Measurements from ENCODE around the gene FRS2. TPM values are rescaled to one million over a fixed set of nuclear protein-coding genes. Genes with fewer than 3 reads are reported as not detected.

The FRS2 gene
- total and polyA plus RNA-seq, 9 donors = 15.5 to 64.2 (median 43.2) TPM

DNA sequence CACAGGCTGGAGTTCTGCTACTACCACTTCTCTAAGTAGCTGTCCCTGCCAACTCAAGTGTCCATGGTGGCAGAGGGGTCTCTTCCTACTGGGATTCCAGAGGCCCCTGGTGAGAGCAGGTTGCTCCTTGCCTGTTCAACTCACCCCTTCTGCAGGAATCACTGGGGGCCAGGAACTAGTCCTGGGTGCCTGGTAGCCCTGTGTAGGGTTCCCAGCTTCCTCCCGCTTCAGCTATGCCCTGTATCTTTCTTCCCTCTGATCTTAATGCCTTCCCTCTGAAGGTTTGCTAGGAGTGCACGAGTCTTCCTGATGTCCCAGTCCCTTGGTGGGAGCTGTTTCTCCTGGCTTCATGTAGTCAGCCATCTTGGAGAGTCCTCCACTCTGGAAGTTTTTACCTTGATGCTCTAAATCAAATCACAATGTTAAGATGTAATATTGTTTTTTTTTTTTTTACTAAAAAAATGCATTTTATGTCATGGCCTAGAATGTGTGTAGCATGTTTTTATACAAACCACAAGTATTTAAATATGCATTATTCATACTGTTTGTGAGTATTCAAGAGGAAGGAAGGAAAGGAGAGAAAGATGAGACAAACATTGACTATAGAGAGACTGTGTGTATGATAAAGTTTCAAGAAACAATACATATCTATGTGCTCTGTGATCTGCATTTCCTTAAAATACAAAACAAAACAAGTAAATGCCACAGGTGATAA is 54.7 kb downstream of the FRS2 start:
- H3K27me3 ChIP-seq = no peaks in the 10 kb centered on the region
- H3K27ac ChIP-seq = no peak overlapping the region
- intact Hi-C loops (cut with DNase I) = loop anchor here in 1 of 4 donors (10.0 kb wide), 1 partner anchor 50 kb away; the partner anchor contains the start of gene FRS2
- H3K36me3 ChIP-seq = no peaks in the 10 kb centered on the region
- H3K4me1 ChIP-seq (ENCODE audit: insufficient read depth) = peaks cover 5% of the 10 kb centered on the region
- H3K4me3 ChIP-seq = no peak overlapping the region
- no peaks in the 10 kb centered on the region for H3K9me3 ChIP-seq
- WGBS, 3 donors = 83 to 88% (median 86%) methylated on average over 2 of the region's 2 CpGs
- no peak for TF ChIP-seq EP300 (IDR thresholded peaks at IDR 0.05)
- no peak for TF ChIP-seq POLR2A (IDR thresholded peaks at IDR 0.05)
- TF ChIP-seq, protein P1, sequence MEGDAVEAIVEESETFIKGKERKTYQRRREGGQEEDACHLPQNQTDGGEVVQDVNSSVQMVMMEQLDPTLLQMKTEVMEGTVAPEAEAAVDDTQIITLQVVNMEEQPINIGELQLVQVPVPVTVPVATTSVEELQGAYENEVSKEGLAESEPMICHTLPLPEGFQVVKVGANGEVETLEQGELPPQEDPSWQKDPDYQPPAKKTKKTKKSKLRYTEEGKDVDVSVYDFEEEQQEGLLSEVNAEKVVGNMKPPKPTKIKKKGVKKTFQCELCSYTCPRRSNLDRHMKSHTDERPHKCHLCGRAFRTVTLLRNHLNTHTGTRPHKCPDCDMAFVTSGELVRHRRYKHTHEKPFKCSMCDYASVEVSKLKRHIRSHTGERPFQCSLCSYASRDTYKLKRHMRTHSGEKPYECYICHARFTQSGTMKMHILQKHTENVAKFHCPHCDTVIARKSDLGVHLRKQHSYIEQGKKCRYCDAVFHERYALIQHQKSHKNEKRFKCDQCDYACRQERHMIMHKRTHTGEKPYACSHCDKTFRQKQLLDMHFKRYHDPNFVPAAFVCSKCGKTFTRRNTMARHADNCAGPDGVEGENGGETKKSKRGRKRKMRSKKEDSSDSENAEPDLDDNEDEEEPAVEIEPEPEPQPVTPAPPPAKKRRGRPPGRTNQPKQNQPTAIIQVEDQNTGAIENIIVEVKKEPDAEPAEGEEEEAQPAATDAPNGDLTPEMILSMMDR (IDR thresholded peaks at IDR 0.05) = no peak
- no peak for DNase-seq

DNA sequence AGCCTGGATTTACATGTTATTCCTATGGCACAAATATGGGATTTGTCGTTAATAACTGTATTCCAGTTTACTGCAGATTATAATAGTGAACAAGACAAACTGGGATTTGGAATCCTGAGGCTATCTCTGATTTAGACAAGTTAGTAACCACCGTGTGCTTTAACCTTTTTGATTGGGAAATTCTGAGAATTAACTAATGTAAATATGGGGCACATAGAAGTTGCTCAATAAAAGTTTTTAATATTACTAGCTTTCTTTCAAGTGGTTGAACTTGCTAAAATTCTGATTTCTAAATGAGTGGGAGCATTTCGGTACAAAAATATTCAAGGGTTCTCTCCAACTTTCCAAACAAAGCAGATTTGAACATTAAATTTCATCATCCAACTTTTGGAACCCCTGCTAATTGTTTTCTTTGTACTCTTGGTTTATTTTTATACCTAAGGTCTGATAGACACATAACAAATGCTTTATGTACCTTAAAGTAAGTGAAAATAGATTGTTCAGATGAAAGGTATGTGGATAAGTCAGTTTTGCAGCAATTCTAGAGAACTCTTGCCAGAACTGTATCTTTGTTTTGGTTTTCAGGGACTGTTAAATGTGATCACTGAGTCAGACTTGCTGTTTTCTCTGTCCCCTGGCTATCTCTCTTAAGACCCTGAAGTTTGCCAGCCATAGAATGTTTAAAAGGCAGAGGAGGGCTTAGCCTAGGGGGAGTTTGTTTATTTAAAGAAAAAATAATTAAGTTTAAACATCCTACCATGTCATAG is 57.5 kb downstream of the FRS2 start:
- DNase-seq = no peak
- intact Hi-C loops (cut with DNase I) = loop anchor here in 1 of 4 donors (10.0 kb wide), 1 partner anchor 53 kb away; the partner anchor contains the start of gene FRS2
- H3K36me3 ChIP-seq = no peaks in the 10 kb centered on the region
- H3K27ac ChIP-seq = peak overlapping the region in 1 of 2 donors; percentile 58
- no peaks in the 10 kb centered on the region for H3K27me3 ChIP-seq
- peaks cover 5% of the 10 kb centered on the region for H3K4me1 ChIP-seq (ENCODE audit: insufficient read depth)
- H3K9me3 ChIP-seq = no peaks in the 10 kb centered on the region
- no peak overlapping the region for H3K4me3 ChIP-seq
- no peak for TF ChIP-seq EP300 (IDR thresholded peaks at IDR 0.05)
- TF ChIP-seq POLR2A (IDR thresholded peaks at IDR 0.05) = no peak
- TF ChIP-seq, protein P1 (IDR thresholded peaks at IDR 0.05) = no peak
- WGBS, 3 donors = 34 to 43% (median 36%) methylated on average over 3 of the region's 3 CpGs

DNA sequence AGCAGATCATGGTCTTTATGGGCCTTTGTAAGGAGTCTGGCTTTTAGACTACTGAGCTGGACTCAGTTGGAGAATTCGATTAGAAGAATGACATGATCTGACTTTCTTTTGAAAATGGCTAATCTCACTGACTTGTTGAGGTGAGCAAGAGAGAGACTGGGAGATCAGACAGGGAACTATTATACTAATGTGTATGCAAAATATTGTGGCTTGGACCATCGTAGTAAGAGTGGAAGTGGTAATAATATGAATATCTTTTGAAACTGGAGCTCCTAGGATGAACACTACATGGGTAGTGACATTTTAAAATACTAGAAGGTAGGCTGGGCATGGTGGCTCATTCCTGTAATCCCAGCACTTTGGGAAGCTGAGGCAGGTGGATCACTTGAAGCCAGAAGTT is 58.8 kb downstream of the FRS2 start:
- no peak for TF ChIP-seq POLR2A (IDR thresholded peaks at IDR 0.05)
- TF ChIP-seq EP300 (IDR thresholded peaks at IDR 0.05) = no peak
- TF ChIP-seq, protein P1 (IDR thresholded peaks at IDR 0.05) = no peak
- intact Hi-C loops (cut with DNase I) = loop anchor here in 1 of 4 donors (10.0 kb wide), 1 partner anchor 54 kb away; the partner anchor contains the start of gene FRS2
- peaks cover 5% of the 10 kb centered on the region for H3K4me1 ChIP-seq (ENCODE audit: insufficient read depth)
- H3K27me3 ChIP-seq = no peaks in the 10 kb centered on the region
- H3K27ac ChIP-seq = peak overlapping the region in 1 of 2 donors; percentile 58
- WGBS, 3 donors = 84 to 88% (median 86%) methylated on average over 2 of the region's 2 CpGs
- H3K4me3 ChIP-seq = no peak overlapping the region
- H3K36me3 ChIP-seq = no peaks in the 10 kb centered on the region
- DNase-seq = no peak
- H3K9me3 ChIP-seq = no peaks in the 10 kb centered on the region

DNA sequence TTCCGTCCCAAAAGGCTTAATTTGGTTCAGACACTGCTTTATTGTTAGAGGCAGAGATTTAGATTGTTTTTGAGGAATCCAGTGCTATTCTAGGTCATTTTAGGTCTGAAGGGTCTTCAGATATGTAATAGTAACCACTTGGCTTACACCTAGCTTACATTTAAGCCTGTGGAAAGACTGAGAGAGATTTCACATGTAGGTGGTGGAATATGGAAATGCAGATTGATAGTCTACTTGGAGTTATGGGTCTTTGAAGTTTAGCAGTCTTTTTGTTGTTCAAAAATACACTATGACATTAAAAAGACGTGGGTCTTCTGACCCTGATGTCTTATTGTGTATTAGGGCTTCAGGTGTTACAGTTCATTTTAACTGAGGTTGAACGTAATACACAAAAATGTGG is 63.7 kb downstream of the FRS2 start:
- 33 to 42% (median 39%) methylated on average over 3 of the region's 3 CpGs for WGBS, 3 donors
- DNase-seq = no peak
- TF ChIP-seq, protein P1 (IDR thresholded peaks at IDR 0.05) = no peak
- TF ChIP-seq EP300 (IDR thresholded peaks at IDR 0.05) (no peak), POLR2A (IDR thresholded peaks at IDR 0.05) (no peak)
- no peaks in the 10 kb centered on the region for H3K36me3 ChIP-seq
- peak overlapping the region; percentile 28 to 69 for H3K27ac ChIP-seq
- H3K9me3 ChIP-seq = no peaks in the 10 kb centered on the region
- no peaks in the 10 kb centered on the region for H3K27me3 ChIP-seq
- intact Hi-C loops (cut with DNase I) = no loop called here
- no peak overlapping the region for H3K4me3 ChIP-seq
- H3K4me1 ChIP-seq (ENCODE audit: insufficient read depth) = peaks cover 2% of the 10 kb centered on the region

Measured in ovary (tissue), 9 donors.